T-cell (primary cell): ENCODE results near the gene RUNX1. TPM values are rescaled to one million over a fixed set of nuclear protein-coding genes. Genes with fewer than 3 reads are reported as not detected.

Experiments used
- ATAC-seq, 4 experiments: fragments of 200-7000 bp in 3 of 4; fragments of 150-1000 bp in 1 of 4; cut with Tn5 transposase; replicated peaks in 1 of 4; 1 replicate in 3 of 4; 2 replicates in 1 of 4; pipeline ENCODE4 v1.10.0; 2021; ENCODE audit warnings: moderate library complexity in 3 of 4, mild to moderate bottlenecking in 2 of 4, moderate number of reproducible peaks in 1 of 4
- CTCF ChIA-PET, 2 donors: fragments of 300-600 bp; sonication (Branson Sonifier 250); formaldehyde crosslinking; loops; one replicate each; lab custom pipeline; 2022; ENCODE audit warnings: antibody characterized with exemption in 2 of 2; lab: Charles Lee
- POLR2A ChIA-PET, 2 donors: fragments of 300-600 bp; sonication (Branson Sonifier 250); formaldehyde crosslinking; loops; one replicate each; lab custom pipeline; 2022; ENCODE audit warnings: antibody characterized with exemption in 2 of 2; lab: Charles Lee
- DNase-seq, 35 experiments: peaks; one replicate each; pipeline versions ENCODE4 v3.0.0 to v3.0.0-alpha.2; 2013 to 2023
- H3K27ac ChIP-seq: one replicate; pipeline ENCODE4 v1.5.1; 2013; ENCODE audit warnings: low read length
- H3K27me3 ChIP-seq, 2 experiments: replicated peaks in 1 of 2; 1 replicate in 1 of 2; 2 replicates in 1 of 2; pipeline versions ENCODE4 v1.6.1 to v1.7.0; 2013; ENCODE audit warnings: low read length in 1 of 2, mixed read lengths in 1 of 2; ENCODE audit not compliant: control insufficient read depth in 2 of 2, insufficient read depth in 2 of 2; ENCODE audit errors: extremely low read depth in 1 of 2
- H3K36me3 ChIP-seq, 2 donors: 1 replicate in 1 of 2; 2 replicates in 1 of 2; pipeline versions ENCODE4 v1.6.1 to v1.7.0; 2013; ENCODE audit warnings: low read length in 1 of 2; ENCODE audit not compliant: control insufficient read depth in 2 of 2, insufficient read depth in 1 of 2; ENCODE audit errors: extremely low read depth in 1 of 2
- H3K4me1 ChIP-seq, 2 experiments: 1 replicate in 1 of 2; 2 replicates in 1 of 2; pipeline versions ENCODE4 v1.6.1 to v1.7.0; 2013; ENCODE audit warnings: low read length in 2 of 2, mixed read lengths in 1 of 2; ENCODE audit not compliant: insufficient read depth in 2 of 2, control insufficient read depth in 1 of 2; ENCODE audit errors: extremely low read depth in 1 of 2
- H3K4me3 ChIP-seq, 2 donors: 1 replicate in 1 of 2; 2 replicates in 1 of 2; pipeline versions ENCODE4 v1.5.1 to v1.7.0; 2013; ENCODE audit warnings: mild to moderate bottlenecking in 2 of 2, low read length in 1 of 2, moderate library complexity in 1 of 2; ENCODE audit not compliant: control insufficient read depth in 1 of 2; ENCODE audit errors: extremely low read depth in 1 of 2
- H3K9me3 ChIP-seq: 2 replicates; pipeline ENCODE4 v1.7.0; 2013
- H3K27ac Mint-ChIP-seq, 2 donors: one replicate each; pipeline ENCODE4 v1.8.0; 2020 to 2021; ENCODE audit warnings: mild to moderate bottlenecking in 2 of 2, mixed read lengths in 2 of 2
- H3K27me3 Mint-ChIP-seq, 2 donors: one replicate each; pipeline ENCODE4 v1.8.0; 2021 to 2022; ENCODE audit warnings: mixed read lengths in 2 of 2
- H3K36me3 Mint-ChIP-seq: one replicate; pipeline ENCODE4 v1.8.0; 2021; ENCODE audit warnings: mixed read lengths
- H3K4me1 Mint-ChIP-seq, 3 donors: one replicate each; pipeline ENCODE4 v1.8.0; 2020 to 2022; ENCODE audit warnings: mixed read lengths in 3 of 3, mild to moderate bottlenecking in 1 of 3
- H3K4me3 Mint-ChIP-seq, 3 donors: one replicate each; pipeline ENCODE4 v1.8.0; 2020 to 2022; ENCODE audit warnings: mild to moderate bottlenecking in 3 of 3, mixed read lengths in 3 of 3, moderate library complexity in 3 of 3
- H3K9me3 Mint-ChIP-seq, 3 donors: one replicate each; pipeline ENCODE4 v1.8.0; 2020 to 2022; ENCODE audit warnings: mixed read lengths in 3 of 3
- WGBS: methylation state at CpG from one replicate; pipeline ENCODE4 v1.1.5; 2013; ENCODE audit warnings: missing lambda C conversion rate; ENCODE audit not compliant: insufficient coverage; 5-methylcytosine and 5-hydroxymethylcytosine counted together
- total RNA-seq, 35 experiments: library from RNA in 6 of 35; stranded (reverse) in 6 of 35; fragments of 120-200 nt in 1 of 35; gene quantifications; one replicate each; pipeline versions ENCODE4 v1.2.1 to v1.2.4 and lab custom pipeline; 2013 to 2026

The RUNX1 gene
- total RNA-seq, 5 donors from 2014 or later (not counting 1 experiment from before 2014, with no cell fraction given), result 87.0 to 117 (median 104) TPM

GRCh38 chr21:34799092-34799491 lies 250.0 kb downstream of the RUNX1 start:
- Histone ChIP-seq H3K4me1 (peaks cover 0 to 3% of the 10 kb centered on the region in 2 experiments), H3K4me3 (no peak overlapping the region), H3K27ac (no peak overlapping the region), H3K36me3 (peaks cover 4 to 68% of the 10 kb centered on the region in 2 donors), H3K9me3 (no peaks in the 10 kb centered on the region), H3K27me3 (no peaks in the 10 kb centered on the region)
- no peaks in the 10 kb centered on the region for H3K27me3 Mint-ChIP-seq
- CTCF ChIA-PET, result no interaction called here
- no peak for DNase-seq
- no peaks in the 10 kb centered on the region for H3K9me3 Mint-ChIP-seq
- peaks cover 6 to 19% (median 11%) of the 10 kb centered on the region in 3 donors for H3K4me1 Mint-ChIP-seq
- WGBS, result 96% methylated on average over 6 of the region's 6 CpGs
- POLR2A ChIA-PET, result no interaction called here
- H3K27ac Mint-ChIP-seq, result peak overlapping the region in 1 of 2 donors; percentile 16
- no peak for ATAC-seq
- peaks cover 66% of the 10 kb centered on the region for H3K36me3 Mint-ChIP-seq
- no peak overlapping the region for H3K4me3 Mint-ChIP-seq

DNA sequence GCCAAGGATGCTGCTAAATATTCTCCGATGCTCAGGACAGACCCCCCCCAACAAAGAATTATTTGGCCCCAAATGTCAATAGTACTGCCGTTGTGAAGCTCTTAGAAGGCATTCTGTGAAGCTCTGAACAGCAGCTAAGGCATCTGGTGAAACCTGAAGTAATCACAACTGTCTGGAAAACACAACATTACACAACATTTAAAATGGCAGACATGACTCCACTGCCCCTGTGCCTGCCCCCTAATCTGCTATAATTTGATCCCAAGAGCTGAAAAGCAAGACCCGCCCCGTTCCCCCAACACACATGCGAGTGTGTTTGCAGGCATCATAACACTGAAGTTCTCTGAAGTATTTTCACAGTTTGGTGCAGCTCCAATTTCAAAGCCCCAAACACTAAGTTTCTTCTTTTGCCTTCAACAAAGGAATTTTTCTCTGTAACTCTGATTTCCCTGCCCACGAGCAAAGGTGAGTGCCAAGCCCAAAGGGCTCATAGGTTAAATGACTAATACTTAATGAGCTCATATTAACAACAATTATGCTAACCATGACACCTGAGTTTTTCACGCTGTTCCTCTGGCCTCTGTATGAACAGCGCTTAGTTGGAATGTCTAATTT lies 251.1 kb downstream of the RUNX1 start:
- POLR2A ChIA-PET, result interaction anchor here in 1 of 2 donors (0.6 kb wide), 1 partner anchor 107 kb away, joined by 5 read pairs; no protein-coding TSS in a partner anchor
- ATAC-seq (no peak), DNase-seq (no peak)
- Mint-ChIP-seq H3K27ac (peak overlapping the region; percentile 12 to 38), H3K9me3 (no peaks in the 10 kb centered on the region), H3K27me3 (no peaks in the 10 kb centered on the region), H3K36me3 (peaks cover 62% of the 10 kb centered on the region), H3K4me3 (no peak overlapping the region), H3K4me1 (peaks cover 0 to 15% (median 9%) of the 10 kb centered on the region in 3 donors)
- WGBS, result 97% methylated on average over 4 of the region's 8 CpGs
- no peak overlapping the region for H3K27ac ChIP-seq
- peaks cover 4 to 75% of the 10 kb centered on the region in 2 donors for H3K36me3 ChIP-seq
- H3K4me1 ChIP-seq, result peaks cover 0 to 3% of the 10 kb centered on the region in 2 experiments
- no peak overlapping the region for H3K4me3 ChIP-seq
- CTCF ChIA-PET, result interaction anchor here (0.5 to 0.6 kb wide), 3 partner anchors 290 to 1152 kb away, joined by 3 read pairs; no protein-coding TSS in a partner anchor
- H3K27me3 ChIP-seq, result no peaks in the 10 kb centered on the region
- no peaks in the 10 kb centered on the region for H3K9me3 ChIP-seq

DNA sequence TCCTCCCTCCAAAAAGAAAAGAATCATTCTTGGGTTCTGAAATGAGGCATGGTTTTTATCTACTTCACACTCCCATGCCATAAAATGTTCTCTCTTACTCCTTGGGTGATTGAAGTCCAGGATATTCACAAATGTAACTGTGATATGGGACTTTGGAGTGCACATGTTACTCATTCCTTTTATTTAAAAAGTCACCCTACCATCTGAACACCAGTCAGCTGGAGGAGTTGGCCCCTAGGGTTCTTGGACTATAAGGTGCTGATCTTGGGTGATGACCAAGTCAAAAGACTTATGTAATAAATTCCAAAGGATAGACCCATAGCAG lies 251.9 kb downstream of the RUNX1 start:
- Mint-ChIP-seq H3K9me3 (no peaks in the 10 kb centered on the region), H3K27me3 (no peaks in the 10 kb centered on the region), H3K4me3 (no peak overlapping the region), H3K27ac (peak overlapping the region in 1 of 2 donors; percentile 48), H3K4me1 (peaks cover 0 to 8% (median 5%) of the 10 kb centered on the region in 3 donors), H3K36me3 (peaks cover 68% of the 10 kb centered on the region)
- POLR2A ChIA-PET, result no interaction called here
- no peaks in the 10 kb centered on the region for H3K9me3 ChIP-seq
- no peak overlapping the region for H3K27ac ChIP-seq
- peaks cover 10 to 76% of the 10 kb centered on the region in 2 donors for H3K36me3 ChIP-seq
- H3K4me3 ChIP-seq, result no peak overlapping the region
- no peaks in the 10 kb centered on the region for H3K27me3 ChIP-seq
- peaks cover 0 to 3% of the 10 kb centered on the region in 2 experiments for H3K4me1 ChIP-seq
- CTCF ChIA-PET, result interaction anchor here in 1 of 2 donors (0.6 kb wide), 1 partner anchor 180 kb away, joined by 4 read pairs; no protein-coding TSS in a partner anchor
- ATAC-seq, result no peak
- DNase-seq, result no peak

- Mint-ChIP-seq H3K4me1 (peaks cover 0 to 5% (median under 1%) of the 10 kb centered on the region in 3 donors), H3K9me3 (no peaks in the 10 kb centered on the region), H3K36me3 (peaks cover 65% of the 10 kb centered on the region), H3K4me3 (no peak overlapping the region), H3K27me3 (no peaks in the 10 kb centered on the region), H3K27ac (peak overlapping the region in 1 of 2 donors; percentile 31)
- 94% methylated on average over 3 of the region's 7 CpGs for WGBS
- H3K27ac ChIP-seq, result no peak overlapping the region
- CTCF ChIA-PET, result interaction anchor here in 1 of 2 donors (0.6 kb wide), 1 partner anchor 180 kb away, joined by 4 read pairs; no protein-coding TSS in a partner anchor
- H3K36me3 ChIP-seq, result peaks cover 14 to 77% of the 10 kb centered on the region in 2 donors
- H3K4me3 ChIP-seq, result no peak overlapping the region
- ATAC-seq (no peak), DNase-seq (no peak)
- no peaks in the 10 kb centered on the region for H3K9me3 ChIP-seq
- H3K4me1 ChIP-seq, result peaks cover 0 to 3% of the 10 kb centered on the region in 2 experiments
- H3K27me3 ChIP-seq, result no peaks in the 10 kb centered on the region
- POLR2A ChIA-PET, result no interaction called here
These were observed 252.4 kb downstream of the RUNX1 start for GRCh38 chr21:34796518-34797200.

DNA sequence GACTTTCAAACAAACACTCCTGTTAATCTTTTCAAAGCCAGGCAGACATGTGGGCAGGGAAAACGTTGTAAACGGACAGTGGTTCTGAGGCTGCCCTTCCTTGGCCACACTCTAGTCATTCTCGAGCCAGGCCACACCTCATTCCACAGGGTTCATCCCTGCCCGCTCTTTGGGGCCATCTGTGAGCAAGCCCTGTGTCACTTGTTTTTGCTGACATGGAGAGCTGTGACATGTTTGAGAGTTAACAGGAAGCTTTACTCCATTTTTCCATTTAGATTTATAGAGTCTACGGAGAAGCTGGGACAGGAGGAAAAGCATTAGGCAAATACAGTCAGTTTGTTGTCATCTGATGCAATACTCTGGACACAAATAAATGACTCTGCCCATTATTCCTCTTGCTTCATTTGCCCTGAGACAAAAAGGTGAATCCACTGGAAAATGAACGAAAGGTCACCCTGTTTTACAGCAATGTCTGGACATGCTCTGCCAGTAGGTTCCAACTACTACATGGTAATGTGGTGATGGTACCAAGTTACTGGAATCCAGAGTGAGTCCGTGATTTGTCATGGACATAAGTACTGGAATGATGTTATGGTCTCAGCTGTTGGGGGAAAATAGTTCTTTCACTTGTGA lies 253.4 kb downstream of the RUNX1 start:
- no peak overlapping the region for H3K27ac ChIP-seq
- H3K9me3 Mint-ChIP-seq, result no peaks in the 10 kb centered on the region
- 75% methylated on average over 2 of the region's 7 CpGs for WGBS
- H3K36me3 ChIP-seq, result peaks cover 15 to 83% of the 10 kb centered on the region in 2 donors
- no peaks in the 10 kb centered on the region for H3K9me3 ChIP-seq
- H3K4me3 Mint-ChIP-seq, result no peak overlapping the region
- no peaks in the 10 kb centered on the region for H3K27me3 Mint-ChIP-seq
- no peak overlapping the region for H3K4me3 ChIP-seq
- no peak for ATAC-seq
- CTCF ChIA-PET, result no interaction called here
- peaks cover 67% of the 10 kb centered on the region for H3K36me3 Mint-ChIP-seq
- POLR2A ChIA-PET, result no interaction called here
- H3K4me1 Mint-ChIP-seq, result peaks cover 0 to 4% (median 0%) of the 10 kb centered on the region in 3 donors
- H3K27me3 ChIP-seq, result no peaks in the 10 kb centered on the region
- DNase-seq, result no peak
- H3K27ac Mint-ChIP-seq, result peak overlapping the region in 1 of 2 donors; percentile 31
- no peaks in the 10 kb centered on the region for H3K4me1 ChIP-seq

DNA sequence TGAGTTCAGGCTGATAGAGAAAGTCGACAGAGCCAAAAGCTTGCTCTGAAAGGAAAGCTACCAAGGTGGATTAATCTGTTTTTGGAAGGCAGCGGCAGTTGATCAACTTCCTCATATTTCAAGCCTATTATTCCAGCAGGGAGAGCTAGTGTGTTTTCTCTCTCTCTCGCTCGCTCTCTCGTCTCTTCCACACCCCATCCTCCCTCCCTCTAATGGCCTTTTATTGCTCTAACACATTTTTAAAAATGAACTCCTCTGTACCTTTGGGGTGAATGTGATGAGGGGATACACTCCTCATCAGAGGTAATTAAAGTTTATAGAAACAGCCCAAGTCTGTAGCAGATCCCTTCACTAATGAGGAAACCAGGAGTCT lies 253.9 kb downstream of the RUNX1 start:
- Histone ChIP-seq H3K4me3 (no peak overlapping the region), H3K27ac (no peak overlapping the region), H3K9me3 (no peaks in the 10 kb centered on the region), H3K36me3 (peaks cover 15 to 87% of the 10 kb centered on the region in 2 donors), H3K27me3 (no peaks in the 10 kb centered on the region), H3K4me1 (no peaks in the 10 kb centered on the region)
- Mint-ChIP-seq H3K9me3 (no peaks in the 10 kb centered on the region), H3K27ac (peak overlapping the region in 1 of 2 donors; percentile 29), H3K27me3 (no peaks in the 10 kb centered on the region), H3K4me3 (no peak overlapping the region), H3K36me3 (peaks cover 69% of the 10 kb centered on the region), H3K4me1 (peaks cover 0 to 4% (median 0%) of the 10 kb centered on the region in 3 donors)
- ChIA-PET POLR2A (no interaction called here), CTCF (no interaction called here)
- no CpG with 5 or more reads among the region's 5 CpGs for WGBS
- DNase-seq (no peak), ATAC-seq (no peak)
